Measurements from ENCODE around the gene PAX1. TPM values are rescaled to one million over a fixed set of nuclear protein-coding genes. Genes with fewer than 3 reads are reported as not detected.

The PAX1 gene
- total RNA-seq, 3 donors from 2014 or later (not counting 1 experiment from before 2014, with no cell fraction given) = not detected

GRCh38 chr20:21713901-21714296, 8.4 kb downstream of the PAX1 start:
- Mint-ChIP-seq H3K4me3 (no peak overlapping the region), H3K27me3 (ENCODE audit: low read depth in 2 of 2) (peaks cover 40 to 45% of the 10 kb centered on the region in 2 donors), H3K36me3 (no peaks in the 10 kb centered on the region), H3K27ac (no peak overlapping the region), H3K4me1 (no peaks in the 10 kb centered on the region), H3K9me3 (peaks cover 0 to 2% of the 10 kb centered on the region in 2 donors)
- no peaks in the 10 kb centered on the region for H3K4me1 ChIP-seq (ENCODE audit: control insufficient read depth, insufficient read depth, low read length)
- no peak overlapping the region for H3K4me3 ChIP-seq (ENCODE audit: low read length)
- TF ChIP-seq, protein P1, sequence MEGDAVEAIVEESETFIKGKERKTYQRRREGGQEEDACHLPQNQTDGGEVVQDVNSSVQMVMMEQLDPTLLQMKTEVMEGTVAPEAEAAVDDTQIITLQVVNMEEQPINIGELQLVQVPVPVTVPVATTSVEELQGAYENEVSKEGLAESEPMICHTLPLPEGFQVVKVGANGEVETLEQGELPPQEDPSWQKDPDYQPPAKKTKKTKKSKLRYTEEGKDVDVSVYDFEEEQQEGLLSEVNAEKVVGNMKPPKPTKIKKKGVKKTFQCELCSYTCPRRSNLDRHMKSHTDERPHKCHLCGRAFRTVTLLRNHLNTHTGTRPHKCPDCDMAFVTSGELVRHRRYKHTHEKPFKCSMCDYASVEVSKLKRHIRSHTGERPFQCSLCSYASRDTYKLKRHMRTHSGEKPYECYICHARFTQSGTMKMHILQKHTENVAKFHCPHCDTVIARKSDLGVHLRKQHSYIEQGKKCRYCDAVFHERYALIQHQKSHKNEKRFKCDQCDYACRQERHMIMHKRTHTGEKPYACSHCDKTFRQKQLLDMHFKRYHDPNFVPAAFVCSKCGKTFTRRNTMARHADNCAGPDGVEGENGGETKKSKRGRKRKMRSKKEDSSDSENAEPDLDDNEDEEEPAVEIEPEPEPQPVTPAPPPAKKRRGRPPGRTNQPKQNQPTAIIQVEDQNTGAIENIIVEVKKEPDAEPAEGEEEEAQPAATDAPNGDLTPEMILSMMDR (IDR thresholded peaks at IDR 0.05) = no peak
- 6% methylated on average over 26 of the region's 26 CpGs for WGBS (ENCODE audit: insufficient coverage)
- intact Hi-C loops (cut with micrococcal nuclease) = no loop called here
- H3K36me3 ChIP-seq (ENCODE audit: control insufficient read depth, insufficient read depth, low read length) = no peaks in the 10 kb centered on the region
- peaks cover 27% of the 10 kb centered on the region for H3K27me3 ChIP-seq (ENCODE audit: control insufficient read depth, insufficient read depth, low read length)
- DNase-seq = no peak
- no peak for ATAC-seq
- H3K27ac ChIP-seq (ENCODE audit: low read length) = no peak overlapping the region
- H3K9me3 ChIP-seq (ENCODE audit: control insufficient read depth, insufficient read depth, low read length) = no peaks in the 10 kb centered on the region

DNA sequence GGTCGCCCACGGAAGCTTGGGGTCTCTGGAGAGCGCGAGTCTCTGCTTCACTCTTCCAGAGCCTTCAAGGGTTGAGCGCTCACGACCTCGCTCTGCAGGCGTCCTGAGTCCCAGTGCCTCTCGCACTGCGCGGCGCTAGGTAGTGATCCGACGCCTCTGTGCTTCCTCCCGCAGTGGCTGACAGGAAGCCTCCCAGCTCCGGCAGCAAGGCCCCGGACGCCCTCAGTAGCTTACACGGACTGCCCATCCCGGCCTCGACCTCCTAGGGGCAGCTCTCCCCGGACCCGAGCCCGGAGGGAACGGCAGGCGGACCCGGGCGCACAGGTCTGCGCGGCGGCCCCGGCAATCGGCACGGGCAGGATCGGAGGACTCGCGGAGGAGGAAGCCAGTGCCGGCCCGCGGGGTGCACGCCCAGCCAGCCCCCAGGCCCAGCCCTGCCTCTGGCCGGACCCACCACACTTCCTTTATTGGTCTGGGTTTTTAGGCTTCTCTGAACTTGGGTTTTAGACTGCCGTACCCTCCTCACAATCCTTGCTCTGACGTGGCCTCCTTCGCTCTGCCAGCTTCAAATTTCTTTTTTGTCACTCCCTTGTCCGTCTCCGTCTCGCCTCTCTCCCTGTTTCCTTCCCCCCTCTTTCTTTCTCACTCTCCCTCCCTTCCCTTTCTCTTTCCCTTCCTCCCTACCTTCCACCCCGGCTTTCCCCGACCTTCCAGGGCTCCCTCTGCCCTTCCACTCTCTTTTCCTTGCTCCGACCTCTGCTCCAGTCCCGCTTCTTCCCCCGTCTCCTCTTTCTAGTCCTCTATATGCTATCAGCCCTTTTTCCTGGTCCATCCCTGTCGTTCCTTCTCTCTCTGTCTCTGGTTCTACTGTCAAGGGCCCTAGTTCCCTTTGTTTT, 9.1 kb downstream of the PAX1 start:
- DNase-seq (no peak), ATAC-seq (no peak)
- H3K27me3 ChIP-seq (ENCODE audit: control insufficient read depth, insufficient read depth, low read length) = peaks cover 22% of the 10 kb centered on the region
- no peak overlapping the region for H3K27ac ChIP-seq (ENCODE audit: low read length)
- Mint-ChIP-seq H3K36me3 (no peaks in the 10 kb centered on the region), H3K9me3 (peaks cover 0 to 2% of the 10 kb centered on the region in 2 donors), H3K4me1 (no peaks in the 10 kb centered on the region), H3K4me3 (no peak overlapping the region), H3K27ac (no peak overlapping the region), H3K27me3 (ENCODE audit: low read depth in 2 of 2) (peaks cover 40 to 41% of the 10 kb centered on the region in 2 donors)
- H3K4me1 ChIP-seq (ENCODE audit: control insufficient read depth, insufficient read depth, low read length) = no peaks in the 10 kb centered on the region
- 6% methylated on average over 54 of the region's 54 CpGs for WGBS (ENCODE audit: insufficient coverage)
- no peaks in the 10 kb centered on the region for H3K9me3 ChIP-seq (ENCODE audit: control insufficient read depth, insufficient read depth, low read length)
- no peak overlapping the region for H3K4me3 ChIP-seq (ENCODE audit: low read length)
- TF ChIP-seq, protein P1 (IDR thresholded peaks at IDR 0.05) = no peak
- H3K36me3 ChIP-seq (ENCODE audit: control insufficient read depth, insufficient read depth, low read length) = no peaks in the 10 kb centered on the region
- intact Hi-C loops (cut with micrococcal nuclease) = no loop called here

DNA sequence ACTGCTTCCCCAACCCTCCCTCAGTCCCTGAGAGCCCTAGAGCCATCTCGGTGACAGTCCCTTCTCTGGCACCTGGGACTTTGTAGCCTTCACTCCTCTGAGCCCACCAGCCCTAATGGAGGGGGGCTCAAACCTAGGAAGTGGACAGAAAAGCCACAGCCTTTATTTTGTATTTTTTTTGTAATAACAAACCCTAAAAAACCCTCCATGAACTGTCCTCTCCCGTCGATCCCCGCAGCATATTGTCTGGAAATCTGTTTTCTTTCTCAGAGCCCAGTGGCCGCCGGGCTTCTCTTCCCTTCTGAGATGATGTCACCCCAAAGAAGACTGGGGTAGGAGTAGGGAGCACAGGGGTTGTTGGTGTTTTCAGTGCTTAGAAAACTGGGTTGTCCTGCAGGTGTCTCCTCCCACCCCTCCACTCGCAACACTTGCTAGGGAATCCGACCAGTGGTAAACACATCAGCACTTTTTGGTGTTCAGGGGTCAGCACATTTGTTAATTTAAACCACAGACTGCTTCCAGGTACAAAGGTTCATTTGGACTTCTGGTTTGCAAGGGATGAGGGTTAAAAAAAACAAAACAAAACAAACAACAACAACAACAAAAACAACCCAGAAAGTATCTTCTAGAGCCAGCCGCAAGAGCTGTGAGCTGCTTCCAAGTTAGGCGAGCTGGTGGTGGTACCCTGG, 9.9 kb downstream of the PAX1 start:
- Mint-ChIP-seq H3K4me3 (no peak overlapping the region), H3K4me1 (no peaks in the 10 kb centered on the region), H3K27me3 (ENCODE audit: low read depth in 2 of 2) (peaks cover 35 to 37% of the 10 kb centered on the region in 2 donors), H3K36me3 (no peaks in the 10 kb centered on the region), H3K9me3 (peaks cover 0 to 2% of the 10 kb centered on the region in 2 donors), H3K27ac (no peak overlapping the region)
- peaks cover 20% of the 10 kb centered on the region for H3K27me3 ChIP-seq (ENCODE audit: control insufficient read depth, insufficient read depth, low read length)
- H3K4me3 ChIP-seq (ENCODE audit: low read length) = no peak overlapping the region
- WGBS (ENCODE audit: insufficient coverage) = 8% methylated on average over 7 of the region's 10 CpGs
- no peaks in the 10 kb centered on the region for H3K36me3 ChIP-seq (ENCODE audit: control insufficient read depth, insufficient read depth, low read length)
- ATAC-seq (no peak), DNase-seq (no peak)
- H3K9me3 ChIP-seq (ENCODE audit: control insufficient read depth, insufficient read depth, low read length) = no peaks in the 10 kb centered on the region
- TF ChIP-seq, protein P1 (IDR thresholded peaks at IDR 0.05) = no peak
- H3K4me1 ChIP-seq (ENCODE audit: control insufficient read depth, insufficient read depth, low read length) = no peaks in the 10 kb centered on the region
- no peak overlapping the region for H3K27ac ChIP-seq (ENCODE audit: low read length)
- intact Hi-C loops (cut with micrococcal nuclease) = no loop called here

All from natural killer cell (primary cell).